C4-2B (cell line): Measurements from ENCODE around the gene CDRT4.

Experiments used
- ZFX ChIP-seq: fragments of 450-650 bp; IDR thresholded peaks from 2 replicates; pipeline ENCODE4 v1.6.1; 2017
- TF ChIP-seq, protein P1 (sequence below): fragments of 450-650 bp; conservative IDR thresholded peaks from 2 replicates; pipeline ENCODE4 v1.5.1; 2017; ENCODE audit warnings: mild to moderate bottlenecking

DNA sequence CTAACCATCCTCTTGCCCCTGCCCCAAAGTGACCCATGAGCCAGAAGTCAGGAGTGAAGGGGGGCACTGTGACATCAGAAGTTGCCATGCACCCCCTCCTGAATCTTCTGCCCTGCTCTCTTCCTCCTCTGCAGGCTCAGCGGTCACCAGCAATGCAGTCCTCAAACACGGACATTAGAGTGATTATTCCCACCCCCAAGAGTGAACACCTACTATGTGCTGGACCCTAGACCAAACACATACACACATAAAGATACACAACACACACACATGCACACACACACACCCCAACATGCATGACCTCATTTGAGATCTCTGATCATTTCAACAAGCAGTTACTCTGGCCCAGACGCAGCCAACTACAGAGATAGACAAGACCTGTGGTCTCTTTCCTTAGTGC, at the start of gene CDRT4:
- TF ChIP-seq, protein P1, sequence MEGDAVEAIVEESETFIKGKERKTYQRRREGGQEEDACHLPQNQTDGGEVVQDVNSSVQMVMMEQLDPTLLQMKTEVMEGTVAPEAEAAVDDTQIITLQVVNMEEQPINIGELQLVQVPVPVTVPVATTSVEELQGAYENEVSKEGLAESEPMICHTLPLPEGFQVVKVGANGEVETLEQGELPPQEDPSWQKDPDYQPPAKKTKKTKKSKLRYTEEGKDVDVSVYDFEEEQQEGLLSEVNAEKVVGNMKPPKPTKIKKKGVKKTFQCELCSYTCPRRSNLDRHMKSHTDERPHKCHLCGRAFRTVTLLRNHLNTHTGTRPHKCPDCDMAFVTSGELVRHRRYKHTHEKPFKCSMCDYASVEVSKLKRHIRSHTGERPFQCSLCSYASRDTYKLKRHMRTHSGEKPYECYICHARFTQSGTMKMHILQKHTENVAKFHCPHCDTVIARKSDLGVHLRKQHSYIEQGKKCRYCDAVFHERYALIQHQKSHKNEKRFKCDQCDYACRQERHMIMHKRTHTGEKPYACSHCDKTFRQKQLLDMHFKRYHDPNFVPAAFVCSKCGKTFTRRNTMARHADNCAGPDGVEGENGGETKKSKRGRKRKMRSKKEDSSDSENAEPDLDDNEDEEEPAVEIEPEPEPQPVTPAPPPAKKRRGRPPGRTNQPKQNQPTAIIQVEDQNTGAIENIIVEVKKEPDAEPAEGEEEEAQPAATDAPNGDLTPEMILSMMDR, result no peak
- TF ChIP-seq ZFX, result no peak
